ENCODE results near the gene SMAP1.

DNA sequence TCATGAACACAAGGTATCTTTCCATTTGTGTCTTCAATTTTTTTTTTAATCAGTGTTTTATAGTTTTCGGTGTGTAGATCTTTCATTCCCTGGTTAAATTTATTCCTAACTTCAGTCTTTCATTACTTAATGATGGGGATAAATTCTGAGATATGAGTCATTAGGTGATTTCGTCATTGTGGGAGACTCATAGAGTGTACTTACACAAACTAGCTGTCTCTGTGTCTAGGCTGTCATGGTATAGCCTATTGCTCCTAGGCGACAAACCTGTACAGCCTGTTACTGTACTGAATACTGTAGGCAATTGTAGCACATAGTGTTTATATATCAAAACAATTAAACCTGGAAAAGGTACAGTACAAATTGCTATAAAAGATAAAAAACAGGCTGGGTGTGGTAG, 42.1 kb downstream of the SMAP1 start:
- TF ChIP-seq, protein P1, sequence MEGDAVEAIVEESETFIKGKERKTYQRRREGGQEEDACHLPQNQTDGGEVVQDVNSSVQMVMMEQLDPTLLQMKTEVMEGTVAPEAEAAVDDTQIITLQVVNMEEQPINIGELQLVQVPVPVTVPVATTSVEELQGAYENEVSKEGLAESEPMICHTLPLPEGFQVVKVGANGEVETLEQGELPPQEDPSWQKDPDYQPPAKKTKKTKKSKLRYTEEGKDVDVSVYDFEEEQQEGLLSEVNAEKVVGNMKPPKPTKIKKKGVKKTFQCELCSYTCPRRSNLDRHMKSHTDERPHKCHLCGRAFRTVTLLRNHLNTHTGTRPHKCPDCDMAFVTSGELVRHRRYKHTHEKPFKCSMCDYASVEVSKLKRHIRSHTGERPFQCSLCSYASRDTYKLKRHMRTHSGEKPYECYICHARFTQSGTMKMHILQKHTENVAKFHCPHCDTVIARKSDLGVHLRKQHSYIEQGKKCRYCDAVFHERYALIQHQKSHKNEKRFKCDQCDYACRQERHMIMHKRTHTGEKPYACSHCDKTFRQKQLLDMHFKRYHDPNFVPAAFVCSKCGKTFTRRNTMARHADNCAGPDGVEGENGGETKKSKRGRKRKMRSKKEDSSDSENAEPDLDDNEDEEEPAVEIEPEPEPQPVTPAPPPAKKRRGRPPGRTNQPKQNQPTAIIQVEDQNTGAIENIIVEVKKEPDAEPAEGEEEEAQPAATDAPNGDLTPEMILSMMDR (IDR thresholded peaks at IDR 0.05; ENCODE audit: low read depth, low read length) = no peak
- no peak for TF ChIP-seq EZH2phosphoT487 (IDR thresholded peaks at IDR 0.05; ENCODE audit: low read depth)

Measured in OCI-LY3 (cell line).